ENCODE measurements around the gene ATOH8.

ATOH8 gene

DNA sequence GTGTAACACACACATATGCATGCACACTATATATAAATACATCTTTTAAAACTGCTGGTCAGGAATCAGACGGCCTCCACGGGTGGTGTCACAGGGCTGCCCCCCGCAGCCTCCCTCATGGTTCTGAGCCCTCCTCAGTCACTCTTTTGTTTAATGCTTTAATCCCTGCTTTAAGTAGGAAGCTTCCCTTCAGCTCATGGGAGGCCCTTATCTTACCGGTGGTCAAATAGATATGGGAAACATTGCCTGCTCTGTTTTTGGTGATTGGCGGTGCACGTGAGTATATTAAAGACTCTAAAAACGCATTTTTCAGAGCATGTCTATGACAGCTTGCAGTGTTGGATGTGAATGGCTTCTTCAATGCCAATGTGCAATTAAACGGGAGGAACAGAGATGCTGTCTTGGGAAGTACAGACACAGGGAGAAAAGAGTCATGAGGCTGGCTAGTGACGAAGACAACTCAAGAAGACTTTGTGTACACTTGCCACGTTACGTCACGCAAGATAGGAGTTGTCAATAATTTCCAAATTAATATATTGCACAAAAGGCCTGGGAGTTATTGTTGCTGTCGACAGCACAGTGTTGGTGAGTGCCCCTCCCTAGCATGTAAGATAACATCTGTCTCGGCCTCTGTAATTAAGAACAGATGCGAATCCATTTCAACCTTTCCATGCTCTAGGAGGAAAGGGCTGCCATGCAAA, 36.3 kb upstream of the ATOH8 start:
- ATAC-seq (ENCODE audit: insufficient read depth, low read depth) (no peak), DNase-seq (no peak)

DNA sequence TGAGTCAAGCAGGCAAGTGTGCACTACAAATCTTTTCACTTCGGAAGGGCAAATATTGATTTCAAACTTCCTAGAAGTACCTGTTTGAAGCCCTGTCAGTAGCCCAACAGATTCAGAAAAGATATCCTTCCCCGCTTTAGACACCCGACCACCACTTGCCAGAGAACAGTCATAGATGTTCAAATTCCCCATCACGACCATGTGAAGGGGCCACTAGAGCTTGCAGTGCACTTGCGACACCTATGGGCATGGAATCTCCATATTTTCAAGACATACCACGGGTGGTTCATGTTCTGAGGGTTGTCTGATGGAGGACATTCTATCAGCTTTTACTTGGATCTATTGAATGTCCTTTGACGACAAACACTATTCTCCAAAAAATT, 35.8 kb upstream of the ATOH8 start:
- Histone ChIP-seq H3K9me3 (ENCODE audit: insufficient read depth, low read length, severe bottlenecking) (no peaks in the 10 kb centered on the region), H3K36me3 (ENCODE audit: insufficient read depth, low read length) (no peaks in the 10 kb centered on the region), H2AFZ (ENCODE audit: low read depth, low read length) (no peak overlapping the region), H3K79me2 (ENCODE audit: insufficient read depth, low read length) (no peaks in the 10 kb centered on the region), H3K27me3 (ENCODE audit: insufficient read depth, low read length, poor library complexity) (peaks cover 3% of the 10 kb centered on the region), H4K20me1 (ENCODE audit: insufficient read depth, low read length) (no peaks in the 10 kb centered on the region), H3K4me3 (ENCODE audit: low read depth in 1 of 2, low read length in 2 of 2) (no peak overlapping the region), H3K9ac (ENCODE audit: low read depth, low read length) (no peak overlapping the region), H3K4me2 (ENCODE audit: insufficient read depth, low read length) (no peak overlapping the region), H3K4me1 (ENCODE audit: insufficient read depth, low read length) (peaks cover 10% of the 10 kb centered on the region), H3K27ac (ENCODE audit: low read length) (no peak overlapping the region)
- no peak for TF ChIP-seq EZH2 (IDR thresholded peaks at IDR 0.05; ENCODE audit: borderline replicate concordance, low read depth, low read length, severe bottlenecking)
- TF ChIP-seq, protein P1, sequence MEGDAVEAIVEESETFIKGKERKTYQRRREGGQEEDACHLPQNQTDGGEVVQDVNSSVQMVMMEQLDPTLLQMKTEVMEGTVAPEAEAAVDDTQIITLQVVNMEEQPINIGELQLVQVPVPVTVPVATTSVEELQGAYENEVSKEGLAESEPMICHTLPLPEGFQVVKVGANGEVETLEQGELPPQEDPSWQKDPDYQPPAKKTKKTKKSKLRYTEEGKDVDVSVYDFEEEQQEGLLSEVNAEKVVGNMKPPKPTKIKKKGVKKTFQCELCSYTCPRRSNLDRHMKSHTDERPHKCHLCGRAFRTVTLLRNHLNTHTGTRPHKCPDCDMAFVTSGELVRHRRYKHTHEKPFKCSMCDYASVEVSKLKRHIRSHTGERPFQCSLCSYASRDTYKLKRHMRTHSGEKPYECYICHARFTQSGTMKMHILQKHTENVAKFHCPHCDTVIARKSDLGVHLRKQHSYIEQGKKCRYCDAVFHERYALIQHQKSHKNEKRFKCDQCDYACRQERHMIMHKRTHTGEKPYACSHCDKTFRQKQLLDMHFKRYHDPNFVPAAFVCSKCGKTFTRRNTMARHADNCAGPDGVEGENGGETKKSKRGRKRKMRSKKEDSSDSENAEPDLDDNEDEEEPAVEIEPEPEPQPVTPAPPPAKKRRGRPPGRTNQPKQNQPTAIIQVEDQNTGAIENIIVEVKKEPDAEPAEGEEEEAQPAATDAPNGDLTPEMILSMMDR (IDR thresholded peaks at IDR 0.05; ENCODE audit: borderline replicate concordance, extremely low read depth, low read length, poor library complexity, severe bottlenecking) = no peak
- DNase-seq (no peak), ATAC-seq (ENCODE audit: insufficient read depth, low read depth) (no peak)

More for the DNA sequence above, 36.3 kb upstream of the ATOH8 start:
- Histone ChIP-seq H2AFZ (ENCODE audit: low read depth, low read length) (no peak overlapping the region), H4K20me1 (ENCODE audit: insufficient read depth, low read length) (no peaks in the 10 kb centered on the region), H3K9me3 (ENCODE audit: insufficient read depth, low read length, severe bottlenecking) (no peaks in the 10 kb centered on the region), H3K4me2 (ENCODE audit: insufficient read depth, low read length) (no peak overlapping the region), H3K27ac (ENCODE audit: low read length) (no peak overlapping the region), H3K4me1 (ENCODE audit: insufficient read depth, low read length) (peaks cover 10% of the 10 kb centered on the region), H3K27me3 (ENCODE audit: insufficient read depth, low read length, poor library complexity) (peaks cover 3% of the 10 kb centered on the region), H3K4me3 (ENCODE audit: low read depth in 1 of 2, low read length in 2 of 2) (no peak overlapping the region), H3K79me2 (ENCODE audit: insufficient read depth, low read length) (no peaks in the 10 kb centered on the region), H3K9ac (ENCODE audit: low read depth, low read length) (no peak overlapping the region), H3K36me3 (ENCODE audit: insufficient read depth, low read length) (no peaks in the 10 kb centered on the region)
- no peak for TF ChIP-seq EZH2 (IDR thresholded peaks at IDR 0.05; ENCODE audit: borderline replicate concordance, low read depth, low read length, severe bottlenecking)
- TF ChIP-seq, protein P1 (IDR thresholded peaks at IDR 0.05; ENCODE audit: borderline replicate concordance, extremely low read depth, low read length, poor library complexity, severe bottlenecking) = no peak

DNA sequence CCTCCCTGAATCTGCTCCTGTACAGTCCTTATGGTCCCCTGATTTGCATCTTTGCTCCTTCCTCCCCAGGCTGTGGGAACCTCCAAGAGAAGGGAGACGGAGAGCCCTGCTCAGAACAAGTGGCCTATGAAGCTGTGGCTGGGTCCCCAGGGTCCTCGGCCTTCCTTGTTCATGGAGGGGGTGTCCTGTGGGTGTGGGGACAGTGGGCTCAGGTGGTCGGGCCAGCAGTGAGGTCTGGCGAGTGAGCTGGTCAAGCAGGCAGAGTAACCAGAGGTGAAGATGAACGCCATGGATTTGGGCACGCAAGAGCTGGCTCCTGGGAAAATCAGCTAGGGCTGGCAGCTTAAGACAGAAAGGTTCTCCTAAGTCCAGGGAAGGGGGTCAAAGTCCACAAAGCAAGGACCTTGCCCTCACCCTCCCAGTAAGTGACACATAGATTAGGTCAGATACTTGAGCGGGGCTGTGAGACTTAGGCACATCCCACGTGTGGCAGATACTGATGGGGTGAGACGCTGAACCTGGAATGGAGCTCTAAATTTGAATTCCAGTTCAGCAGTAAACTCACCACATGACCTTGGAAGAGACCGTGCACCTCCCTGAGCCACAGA, 34.8 kb upstream of the ATOH8 start:
- TF ChIP-seq, protein P1 (IDR thresholded peaks at IDR 0.05; ENCODE audit: borderline replicate concordance, extremely low read depth, low read length, poor library complexity, severe bottlenecking) = no peak
- no peak for TF ChIP-seq EZH2 (IDR thresholded peaks at IDR 0.05; ENCODE audit: borderline replicate concordance, low read depth, low read length, severe bottlenecking)
- H3K9ac ChIP-seq (ENCODE audit: low read depth, low read length) = no peak overlapping the region
- peaks cover 3% of the 10 kb centered on the region for H3K27me3 ChIP-seq (ENCODE audit: insufficient read depth, low read length, poor library complexity)
- H3K4me3 ChIP-seq (ENCODE audit: low read depth in 1 of 2, low read length in 2 of 2) = no peak overlapping the region
- H3K27ac ChIP-seq (ENCODE audit: low read length) = no peak overlapping the region
- H3K9me3 ChIP-seq (ENCODE audit: insufficient read depth, low read length, severe bottlenecking) = no peaks in the 10 kb centered on the region
- ATAC-seq (ENCODE audit: insufficient read depth, low read depth) (no peak), DNase-seq (no peak)
- H3K4me2 ChIP-seq (ENCODE audit: insufficient read depth, low read length) = no peak overlapping the region
- H2AFZ ChIP-seq (ENCODE audit: low read depth, low read length) = no peak overlapping the region
- no peaks in the 10 kb centered on the region for H4K20me1 ChIP-seq (ENCODE audit: insufficient read depth, low read length)
- peaks cover 10% of the 10 kb centered on the region for H3K4me1 ChIP-seq (ENCODE audit: insufficient read depth, low read length)
- H3K79me2 ChIP-seq (ENCODE audit: insufficient read depth, low read length) = no peaks in the 10 kb centered on the region
- no peaks in the 10 kb centered on the region for H3K36me3 ChIP-seq (ENCODE audit: insufficient read depth, low read length)

Data from DND-41 (cell line).